ENCODE results near the gene HTR2C. TPM values are rescaled to one million over a fixed set of nuclear protein-coding genes. Genes with fewer than 3 reads are reported as not detected.

The HTR2C gene
- total RNA-seq, 1 donor from 2014 or later, result not detected

- no peak for TF ChIP-seq CTCF (IDR thresholded peaks at IDR 0.05)
- Histone ChIP-seq H3K9me3 (no peaks in the 10 kb centered on the region), H3K27ac (no peak overlapping the region), H3K27me3 (no peaks in the 10 kb centered on the region), H3K4me1 (no peaks in the 10 kb centered on the region), H3K36me3 (no peaks in the 10 kb centered on the region), H3K4me3 (no peak overlapping the region)
- ATAC-seq, result no peak
- intact Hi-C loops (cut with DNase I), result no loop called here
- DNase-seq, result no peak
These were observed 215.0 kb downstream of the HTR2C start for GRCh38 chrX:114798907-114799306.

- Histone ChIP-seq H3K9me3 (no peaks in the 10 kb centered on the region), H3K36me3 (no peaks in the 10 kb centered on the region), H3K27me3 (no peaks in the 10 kb centered on the region), H3K27ac (no peak overlapping the region), H3K4me1 (no peaks in the 10 kb centered on the region), H3K4me3 (no peak overlapping the region)
- no peak for TF ChIP-seq CTCF (IDR thresholded peaks at IDR 0.05)
- intact Hi-C loops (cut with DNase I), result no loop called here
- no peak for DNase-seq
- ATAC-seq, result no peak
These were observed 216.8 kb downstream of the HTR2C start for GRCh38 chrX:114800719-114801118.

GRCh38 chrX:114819509-114819908 is 235.6 kb downstream of the HTR2C start:
- ATAC-seq, result no peak
- no peaks in the 10 kb centered on the region for H3K4me1 ChIP-seq
- intact Hi-C loops (cut with DNase I), result no loop called here

GRCh38 chrX:114841051-114841450 is 257.2 kb downstream of the HTR2C start:
- DNase-seq (no peak), ATAC-seq (no peak)
- H3K36me3 ChIP-seq, result no peaks in the 10 kb centered on the region
- intact Hi-C loops (cut with DNase I), result no loop called here
- no peaks in the 10 kb centered on the region for H3K4me1 ChIP-seq
- no peaks in the 10 kb centered on the region for H3K27me3 ChIP-seq
- no peak overlapping the region for H3K4me3 ChIP-seq
- H3K9me3 ChIP-seq, result no peaks in the 10 kb centered on the region
- no peak overlapping the region for H3K27ac ChIP-seq
- TF ChIP-seq CTCF (IDR thresholded peaks at IDR 0.05), result no peak

More at GRCh38 chrX:114819509-114819908, 235.6 kb downstream of the HTR2C start:
- no peaks in the 10 kb centered on the region for H3K27me3 ChIP-seq
- DNase-seq, result no peak
- H3K9me3 ChIP-seq, result no peaks in the 10 kb centered on the region
- no peak overlapping the region for H3K4me3 ChIP-seq
- H3K36me3 ChIP-seq, result no peaks in the 10 kb centered on the region
- no peak overlapping the region for H3K27ac ChIP-seq
- TF ChIP-seq CTCF (IDR thresholded peaks at IDR 0.05), result no peak

GRCh38 chrX:114842181-114842580 is 258.3 kb downstream of the HTR2C start:
- DNase-seq (no peak), ATAC-seq (no peak)
- H3K4me1 ChIP-seq, result no peaks in the 10 kb centered on the region

More at GRCh38 chrX:114842181-114842580, 258.3 kb downstream of the HTR2C start:
- intact Hi-C loops (cut with DNase I), result no loop called here
- Histone ChIP-seq H3K27ac (no peak overlapping the region), H3K9me3 (no peaks in the 10 kb centered on the region), H3K27me3 (no peaks in the 10 kb centered on the region), H3K36me3 (no peaks in the 10 kb centered on the region), H3K4me3 (no peak overlapping the region)
- no peak for TF ChIP-seq CTCF (IDR thresholded peaks at IDR 0.05)
